Activated T-helper 2 cell treated with anti-CD3 and anti-CD28 coated beads, Interferon-gamma antibody, Interleukin-2, Interleukin-4, amounts not matched to agents 10 μg/mL and 5 μg/mL and 100 μg/mL, durations not matched to agents 14 hours and 24 hours and 36 hours (primary cell): ENCODE data around the gene MUC5AC. TPM values are rescaled to one million over a fixed set of nuclear protein-coding genes. Genes with fewer than 3 reads are reported as not detected.
"Not testable (repeated sequence)": the region's sequence is repeated elsewhere in the genome, so short reads cannot be mapped to it uniquely, and the experiment has no call there.

Experiments
- DNase-seq: peaks from one replicate; pipeline ENCODE4 v3.0.0; 2021; ENCODE audit warnings: low spot score
- H3K27ac Mint-ChIP-seq: one replicate; pipeline ENCODE4 v1.8.0; 2021; ENCODE audit warnings: mixed read lengths
- H3K27me3 Mint-ChIP-seq: one replicate; pipeline ENCODE4 v1.8.0; 2021; ENCODE audit warnings: low read depth, mixed read lengths
- H3K36me3 Mint-ChIP-seq: one replicate; pipeline ENCODE4 v1.8.0; 2021; ENCODE audit warnings: low read depth, mixed read lengths
- H3K4me1 Mint-ChIP-seq: one replicate; pipeline ENCODE4 v1.8.0; 2021; ENCODE audit warnings: low read depth, mixed read lengths
- H3K4me3 Mint-ChIP-seq: one replicate; pipeline ENCODE4 v1.8.0; 2021; ENCODE audit warnings: low read depth, mild to moderate bottlenecking, moderate library complexity, mixed read lengths
- H3K9me3 Mint-ChIP-seq: one replicate; pipeline ENCODE4 v1.8.0; 2021; ENCODE audit warnings: mixed read lengths
- intact Hi-C: fragments of 100-400 bp; cut with micrococcal nuclease; formaldehyde crosslinking; loops from one replicate; pipeline ENCODE4 v1.15.1; 2023
- total RNA-seq: library from RNA; stranded (reverse); gene quantifications from 2 replicates; pipeline ENCODE4 v1.2.3, GENCODE V29; 2022

Gene MUC5AC
- total RNA-seq, 1 donor from 2014 or later: not detected

DNA sequence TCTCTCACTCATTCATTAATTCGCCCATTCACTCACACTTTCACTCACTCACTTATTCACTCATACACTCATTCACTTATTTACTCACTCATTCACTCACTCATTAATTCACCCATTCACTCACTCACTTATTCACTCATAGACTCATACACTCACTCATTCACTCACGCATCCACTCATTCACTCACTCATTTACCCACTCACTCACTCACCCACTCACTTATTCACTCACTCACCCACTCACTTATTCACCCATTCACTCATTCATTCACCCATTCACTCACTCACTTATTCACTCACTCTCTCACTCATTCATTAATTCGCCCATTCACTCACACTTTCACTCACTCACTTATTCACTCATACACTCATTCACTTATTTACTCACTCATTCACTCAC lies 3.1 kb upstream of the MUC5AC start:
- DNase-seq, H3K9me3 Mint-ChIP-seq, H3K36me3 Mint-ChIP-seq, intact Hi-C loops, H3K4me3 Mint-ChIP-seq, H3K27me3 Mint-ChIP-seq, H3K4me1 Mint-ChIP-seq, H3K27ac Mint-ChIP-seq: not testable (repeated sequence)

DNA sequence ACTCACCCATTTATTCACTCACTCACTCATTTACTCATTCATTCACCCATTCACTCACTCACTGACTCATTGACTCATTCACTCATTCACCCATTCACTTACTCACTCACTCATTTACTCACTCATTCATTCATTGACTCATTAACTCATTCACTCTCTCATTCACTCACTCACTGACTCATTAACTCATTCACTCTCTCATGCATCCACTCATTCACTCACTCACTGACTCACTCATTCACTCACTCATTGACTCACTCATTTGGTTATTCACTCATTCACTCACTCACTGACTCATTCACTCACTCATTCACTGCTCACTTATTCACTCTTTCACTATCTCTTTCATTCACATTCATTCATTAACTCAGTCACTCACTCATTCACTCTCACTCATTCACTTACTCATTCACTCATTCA lies 2.5 kb upstream of the MUC5AC start:
- H3K36me3 Mint-ChIP-seq: no peaks in the 10 kb centered on the region
- intact Hi-C loops: no loop called here
- DNase-seq: no peak
- H3K27me3 Mint-ChIP-seq: peaks cover 5% of the 10 kb centered on the region
- no peak overlapping the region for H3K4me3 Mint-ChIP-seq
- no peak overlapping the region for H3K27ac Mint-ChIP-seq
- H3K9me3 Mint-ChIP-seq: no peaks in the 10 kb centered on the region
- peaks cover 2% of the 10 kb centered on the region for H3K4me1 Mint-ChIP-seq

GRCh38 chr11:1156506-1157340 lies 1.0 kb upstream of the MUC5AC start:
- Mint-ChIP-seq H3K27ac (no peak overlapping the region), H3K27me3 (no peaks in the 10 kb centered on the region), H3K4me1 (peaks cover 2% of the 10 kb centered on the region), H3K4me3 (no peak overlapping the region), H3K9me3 (no peaks in the 10 kb centered on the region), H3K36me3 (no peaks in the 10 kb centered on the region)
- DNase-seq: no peak
- intact Hi-C loops: no loop called here

DNA sequence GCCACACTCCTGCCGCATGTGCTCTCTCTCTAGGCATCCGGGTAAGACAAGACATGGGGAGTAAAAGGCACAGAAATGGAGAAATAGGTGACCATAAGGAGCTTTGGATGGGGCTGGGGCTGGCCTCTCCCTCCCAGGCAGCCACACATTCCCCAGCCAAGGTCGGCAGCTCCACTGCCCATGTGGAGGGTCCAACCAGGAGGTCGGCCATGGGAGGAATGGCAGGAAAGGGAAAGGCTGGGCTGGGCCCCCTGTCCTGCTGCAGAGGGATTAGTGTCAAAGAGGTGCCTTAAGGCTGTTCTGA lies 460 bp upstream of the MUC5AC start:
- no peak for DNase-seq
- Mint-ChIP-seq H3K27ac (no peak overlapping the region), H3K4me1 (peaks cover 2% of the 10 kb centered on the region), H3K36me3 (no peaks in the 10 kb centered on the region), H3K9me3 (no peaks in the 10 kb centered on the region), H3K27me3 (no peaks in the 10 kb centered on the region), H3K4me3 (no peak overlapping the region)
- intact Hi-C loops: no loop called here

- H3K27ac Mint-ChIP-seq: no peak overlapping the region
- H3K36me3 Mint-ChIP-seq: no peaks in the 10 kb centered on the region
- no peak for DNase-seq
- H3K9me3 Mint-ChIP-seq: no peaks in the 10 kb centered on the region
- intact Hi-C loops: no loop called here
- no peaks in the 10 kb centered on the region for H3K4me1 Mint-ChIP-seq
- no peak overlapping the region for H3K4me3 Mint-ChIP-seq
- H3K27me3 Mint-ChIP-seq: no peaks in the 10 kb centered on the region
Measured at GRCh38 chr11:1158681-1159487, 1.1 kb downstream of the MUC5AC start.

- not testable (repeated sequence) for H3K4me1 Mint-ChIP-seq, H3K4me3 Mint-ChIP-seq, H3K27me3 Mint-ChIP-seq
Measured at GRCh38 chr11:1159488-1160220, 1.9 kb downstream of the MUC5AC start.

DNA sequence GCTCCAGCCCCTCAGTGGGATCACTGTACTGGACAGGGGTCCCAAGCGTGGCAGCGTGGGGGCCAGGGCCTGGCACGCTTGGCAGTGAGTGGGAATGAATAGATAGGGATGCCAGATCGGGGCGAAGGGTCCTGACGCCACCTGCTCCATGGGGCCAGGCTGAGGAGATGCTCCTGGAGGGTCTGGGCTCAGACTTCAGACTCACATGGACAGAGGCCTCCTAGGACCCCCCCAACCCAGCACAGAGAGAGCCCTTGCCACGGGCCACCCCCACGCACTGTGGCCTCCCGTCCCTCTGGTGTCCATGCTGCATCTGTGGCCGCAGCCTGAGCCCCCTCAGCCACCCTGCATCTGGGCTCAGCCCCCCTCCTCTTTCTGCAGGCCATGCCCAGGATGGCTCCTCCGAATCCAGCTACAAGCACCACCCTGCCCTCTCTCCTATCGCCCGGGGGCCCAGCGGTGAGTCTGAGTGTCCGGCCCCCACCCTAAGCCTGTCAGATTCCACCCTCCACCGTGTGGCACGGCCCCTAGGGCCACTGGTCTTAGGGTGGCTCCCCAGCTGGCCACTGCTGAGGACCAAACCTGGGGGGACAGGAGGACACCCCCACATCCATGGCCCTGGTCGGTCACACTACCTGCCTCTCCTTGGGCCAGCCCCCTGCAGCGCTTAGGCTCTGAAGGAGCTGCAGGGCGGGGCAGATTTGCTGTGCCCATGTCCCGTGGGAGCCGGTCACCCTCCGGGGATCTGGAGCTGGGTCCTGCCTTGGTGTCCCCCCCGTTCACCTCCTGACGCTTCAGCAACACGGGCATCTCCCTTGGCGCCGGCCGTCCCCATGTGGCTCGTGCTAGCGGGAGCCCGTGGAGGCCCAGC lies 2.7 kb downstream of the MUC5AC start:
- H3K36me3 Mint-ChIP-seq: no peaks in the 10 kb centered on the region
- H3K9me3 Mint-ChIP-seq: no peaks in the 10 kb centered on the region
- H3K27ac Mint-ChIP-seq: no peak overlapping the region
- DNase-seq: no peak
- H3K27me3 Mint-ChIP-seq: no peaks in the 10 kb centered on the region
- no peaks in the 10 kb centered on the region for H3K4me1 Mint-ChIP-seq
- H3K4me3 Mint-ChIP-seq: no peak overlapping the region
- intact Hi-C loops: no loop called here

More at GRCh38 chr11:1159488-1160220, 1.9 kb downstream of the MUC5AC start:
- H3K36me3 Mint-ChIP-seq, H3K9me3 Mint-ChIP-seq, DNase-seq, H3K27ac Mint-ChIP-seq, intact Hi-C loops: not testable (repeated sequence)

GRCh38 chr11:1161410-1162137 lies 3.8 kb downstream of the MUC5AC start:
- H3K36me3 Mint-ChIP-seq: no peaks in the 10 kb centered on the region
- no peaks in the 10 kb centered on the region for H3K27me3 Mint-ChIP-seq
- H3K4me1 Mint-ChIP-seq: no peaks in the 10 kb centered on the region
- DNase-seq: no peak
- intact Hi-C loops: no loop called here
- no peak overlapping the region for H3K4me3 Mint-ChIP-seq
- no peak overlapping the region for H3K27ac Mint-ChIP-seq
- H3K9me3 Mint-ChIP-seq: no peaks in the 10 kb centered on the region

DNA sequence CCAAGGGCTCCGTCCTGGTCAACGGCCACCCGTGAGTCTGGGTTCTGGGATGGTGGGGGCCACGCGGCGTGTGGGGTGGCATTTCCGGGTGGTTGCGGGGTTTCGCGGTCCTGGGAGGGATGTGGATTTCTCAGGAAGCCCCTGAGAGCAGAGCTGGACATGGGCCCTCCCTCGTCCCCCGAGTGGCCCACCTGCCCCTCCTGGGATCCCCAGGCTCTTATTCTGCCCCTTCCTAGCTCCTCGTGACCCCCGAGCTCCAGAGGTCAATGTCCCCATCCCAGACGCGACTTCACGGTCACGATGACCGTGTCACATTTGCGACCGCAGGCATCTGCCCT lies 4.4 kb downstream of the MUC5AC start:
- H3K36me3 Mint-ChIP-seq: no peaks in the 10 kb centered on the region
- no peak for DNase-seq
- no peak overlapping the region for H3K27ac Mint-ChIP-seq
- no peaks in the 10 kb centered on the region for H3K4me1 Mint-ChIP-seq
- H3K9me3 Mint-ChIP-seq: no peaks in the 10 kb centered on the region
- no peak overlapping the region for H3K4me3 Mint-ChIP-seq
- H3K27me3 Mint-ChIP-seq: no peaks in the 10 kb centered on the region
- intact Hi-C loops: no loop called here

- Mint-ChIP-seq H3K4me3 (no peak overlapping the region), H3K36me3 (no peaks in the 10 kb centered on the region), H3K9me3 (no peaks in the 10 kb centered on the region), H3K27ac (no peak overlapping the region), H3K4me1 (no peaks in the 10 kb centered on the region), H3K27me3 (no peaks in the 10 kb centered on the region)
- intact Hi-C loops: no loop called here
- DNase-seq: no peak
Measured at GRCh38 chr11:1162491-1163311, 4.9 kb downstream of the MUC5AC start.

DNA sequence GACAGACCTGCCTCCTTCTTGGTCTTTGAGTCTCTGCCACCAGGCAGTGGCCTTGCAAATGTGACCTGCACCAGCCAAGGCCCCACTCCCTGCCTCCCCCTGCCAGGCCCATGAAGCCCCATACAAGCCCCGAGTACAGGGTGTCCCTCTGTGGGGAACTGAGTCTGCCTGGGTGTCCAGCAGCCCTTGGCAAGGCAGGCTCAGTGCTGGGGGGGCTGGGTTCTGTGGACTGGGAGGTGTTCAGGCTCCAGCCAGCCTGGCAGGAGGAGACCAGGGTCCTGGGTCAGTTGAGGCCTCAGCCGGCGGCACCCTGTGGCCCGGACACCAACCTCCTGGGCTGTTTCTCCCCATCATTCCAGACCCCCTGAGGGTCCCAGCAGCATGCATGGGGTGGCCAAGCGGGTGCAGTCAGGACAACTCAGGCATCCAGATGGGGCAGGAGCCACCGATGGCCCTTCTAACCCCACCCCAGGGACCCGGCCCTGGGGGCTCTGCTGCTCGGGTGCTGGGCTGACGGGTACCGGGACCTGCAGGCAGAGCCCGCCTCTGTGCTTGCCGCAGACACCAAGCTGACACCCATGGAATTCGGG lies 5.7 kb downstream of the MUC5AC start:
- intact Hi-C loops: no loop called here
- no peak for DNase-seq
- Mint-ChIP-seq H3K27ac (no peak overlapping the region), H3K4me1 (no peaks in the 10 kb centered on the region), H3K27me3 (no peaks in the 10 kb centered on the region), H3K4me3 (no peak overlapping the region), H3K36me3 (no peaks in the 10 kb centered on the region), H3K9me3 (no peaks in the 10 kb centered on the region)
